ENCODE measurements around the gene BARX2. TPM values are rescaled to one million over a fixed set of nuclear protein-coding genes. Genes with fewer than 3 reads are reported as not detected.

The BARX2 gene
- total and polyA plus RNA-seq, 4 experiments from 2014 or later: not detected

- H3K27me3 Mint-ChIP-seq: peaks cover 4% of the 10 kb centered on the region in 2 donors
- no peaks in the 10 kb centered on the region for H3K36me3 ChIP-seq (ENCODE audit: insufficient read depth, low read length)
- DNase-seq: no peak
- no peak overlapping the region for H3K4me3 Mint-ChIP-seq
- CTCF ChIA-PET (ENCODE audit: partially characterized antibody): no interaction called here
- no peaks in the 10 kb centered on the region for H3K4me1 ChIP-seq (ENCODE audit: insufficient read depth, low read length)
- peaks cover 0 to under 1% (median 0%) of the 10 kb centered on the region in 8 donors for H3K9me3 Mint-ChIP-seq
- POLR2A ChIA-PET (ENCODE audit: partially characterized antibody): no interaction called here
- no peaks in the 10 kb centered on the region for H3K27me3 ChIP-seq (ENCODE audit: insufficient read depth, low read length)
- H3K27ac ChIP-seq (ENCODE audit: low read depth, low read length): no peak overlapping the region
- no peak overlapping the region for H3K4me3 ChIP-seq (ENCODE audit: low read length in 2 of 2)
- no peaks in the 10 kb centered on the region for H3K9me3 ChIP-seq (ENCODE audit: control insufficient read depth in 1 of 2, low read length in 2 of 2)
- intact Hi-C loops (cut with micrococcal nuclease): no loop called here
- H3K4me1 Mint-ChIP-seq: no peaks in the 10 kb centered on the region
- H3K36me3 Mint-ChIP-seq: no peaks in the 10 kb centered on the region
- H3K27ac Mint-ChIP-seq: no peak overlapping the region
Observed at GRCh38 chr11:129440028-129440713, 64.5 kb downstream of the BARX2 start.

GRCh38 chr11:129442171-129442570 is 66.5 kb downstream of the BARX2 start:
- no peak overlapping the region for H3K4me3 Mint-ChIP-seq
- no peaks in the 10 kb centered on the region for H3K4me1 Mint-ChIP-seq
- ChIA-PET POLR2A (ENCODE audit: partially characterized antibody) (no interaction called here), CTCF (ENCODE audit: partially characterized antibody) (no interaction called here)
- no peak overlapping the region for H3K4me3 ChIP-seq (ENCODE audit: low read length in 2 of 2)
- H3K4me1 ChIP-seq (ENCODE audit: insufficient read depth, low read length): no peaks in the 10 kb centered on the region
- H3K27me3 Mint-ChIP-seq: peaks cover 1 to 3% of the 10 kb centered on the region in 2 donors
- no peaks in the 10 kb centered on the region for H3K9me3 ChIP-seq (ENCODE audit: control insufficient read depth in 1 of 2, low read length in 2 of 2)
- no peak overlapping the region for H3K27ac ChIP-seq (ENCODE audit: low read depth, low read length)
- H3K36me3 ChIP-seq (ENCODE audit: insufficient read depth, low read length): no peaks in the 10 kb centered on the region
- no peaks in the 10 kb centered on the region for H3K36me3 Mint-ChIP-seq
- DNase-seq: no peak
- no peaks in the 10 kb centered on the region for H3K27me3 ChIP-seq (ENCODE audit: insufficient read depth, low read length)
- no peak overlapping the region for H3K27ac Mint-ChIP-seq
- intact Hi-C loops (cut with micrococcal nuclease): no loop called here
- H3K9me3 Mint-ChIP-seq: no peaks in the 10 kb centered on the region

- no peaks in the 10 kb centered on the region for H3K36me3 Mint-ChIP-seq
- Histone ChIP-seq H3K27me3 (ENCODE audit: insufficient read depth, low read length) (no peaks in the 10 kb centered on the region), H3K27ac (ENCODE audit: low read depth, low read length) (no peak overlapping the region), H3K36me3 (ENCODE audit: insufficient read depth, low read length) (no peaks in the 10 kb centered on the region), H3K4me1 (ENCODE audit: insufficient read depth, low read length) (no peaks in the 10 kb centered on the region), H3K9me3 (ENCODE audit: control insufficient read depth in 1 of 2, low read length in 2 of 2) (no peaks in the 10 kb centered on the region), H3K4me3 (ENCODE audit: low read length in 2 of 2) (no peak overlapping the region)
- H3K27me3 Mint-ChIP-seq: peaks cover 1 to 3% of the 10 kb centered on the region in 2 donors
- H3K27ac Mint-ChIP-seq: no peak overlapping the region
- intact Hi-C loops (cut with micrococcal nuclease): no loop called here
- ChIA-PET CTCF (ENCODE audit: partially characterized antibody) (no interaction called here), POLR2A (ENCODE audit: partially characterized antibody) (no interaction called here)
- peaks cover 0 to 7% (median 0%) of the 10 kb centered on the region in 8 donors for H3K9me3 Mint-ChIP-seq
- DNase-seq: no peak
- H3K4me1 Mint-ChIP-seq: no peaks in the 10 kb centered on the region
- H3K4me3 Mint-ChIP-seq: no peak overlapping the region
Observed at GRCh38 chr11:129443276-129443675, 67.6 kb downstream of the BARX2 start.

GRCh38 chr11:129444274-129444673 is 68.6 kb downstream of the BARX2 start:
- Histone ChIP-seq H3K27ac (ENCODE audit: low read depth, low read length) (no peak overlapping the region), H3K4me3 (ENCODE audit: low read length in 2 of 2) (no peak overlapping the region), H3K27me3 (ENCODE audit: insufficient read depth, low read length) (no peaks in the 10 kb centered on the region), H3K9me3 (ENCODE audit: control insufficient read depth in 1 of 2, low read length in 2 of 2) (no peaks in the 10 kb centered on the region), H3K36me3 (ENCODE audit: insufficient read depth, low read length) (no peaks in the 10 kb centered on the region), H3K4me1 (ENCODE audit: insufficient read depth, low read length) (no peaks in the 10 kb centered on the region)
- ChIA-PET CTCF (ENCODE audit: partially characterized antibody) (no interaction called here), POLR2A (ENCODE audit: partially characterized antibody) (no interaction called here)
- no peaks in the 10 kb centered on the region for H3K4me1 Mint-ChIP-seq
- no peak overlapping the region for H3K27ac Mint-ChIP-seq
- no peak overlapping the region for H3K4me3 Mint-ChIP-seq
- H3K9me3 Mint-ChIP-seq: peaks cover 0 to 7% (median 0%) of the 10 kb centered on the region in 8 donors
- intact Hi-C loops (cut with micrococcal nuclease): no loop called here
- peaks cover 1 to 3% of the 10 kb centered on the region in 2 donors for H3K27me3 Mint-ChIP-seq
- H3K36me3 Mint-ChIP-seq: no peaks in the 10 kb centered on the region
- no peak for DNase-seq

GRCh38 chr11:129445226-129445625 is 69.6 kb downstream of the BARX2 start:
- H3K9me3 Mint-ChIP-seq: peaks cover 0 to 7% (median 0%) of the 10 kb centered on the region in 8 donors
- Histone ChIP-seq H3K27ac (ENCODE audit: low read depth, low read length) (no peak overlapping the region), H3K9me3 (ENCODE audit: control insufficient read depth in 1 of 2, low read length in 2 of 2) (no peaks in the 10 kb centered on the region), H3K4me3 (ENCODE audit: low read length in 2 of 2) (no peak overlapping the region), H3K36me3 (ENCODE audit: insufficient read depth, low read length) (no peaks in the 10 kb centered on the region), H3K27me3 (ENCODE audit: insufficient read depth, low read length) (no peaks in the 10 kb centered on the region), H3K4me1 (ENCODE audit: insufficient read depth, low read length) (no peaks in the 10 kb centered on the region)
- ChIA-PET POLR2A (ENCODE audit: partially characterized antibody) (no interaction called here), CTCF (ENCODE audit: partially characterized antibody) (no interaction called here)
- H3K36me3 Mint-ChIP-seq: no peaks in the 10 kb centered on the region
- no peak overlapping the region for H3K4me3 Mint-ChIP-seq
- H3K27me3 Mint-ChIP-seq: no peaks in the 10 kb centered on the region
- H3K4me1 Mint-ChIP-seq: no peaks in the 10 kb centered on the region
- DNase-seq: no peak
- intact Hi-C loops (cut with micrococcal nuclease): no loop called here
- H3K27ac Mint-ChIP-seq: no peak overlapping the region

- Histone ChIP-seq H3K4me1 (ENCODE audit: insufficient read depth, low read length) (no peaks in the 10 kb centered on the region), H3K27ac (ENCODE audit: low read depth, low read length) (no peak overlapping the region), H3K9me3 (ENCODE audit: control insufficient read depth in 1 of 2, low read length in 2 of 2) (no peaks in the 10 kb centered on the region), H3K4me3 (ENCODE audit: low read length in 2 of 2) (no peak overlapping the region), H3K27me3 (ENCODE audit: insufficient read depth, low read length) (no peaks in the 10 kb centered on the region), H3K36me3 (ENCODE audit: insufficient read depth, low read length) (no peaks in the 10 kb centered on the region)
- ChIA-PET POLR2A (ENCODE audit: partially characterized antibody) (no interaction called here), CTCF (ENCODE audit: partially characterized antibody) (no interaction called here)
- peaks cover 0 to 7% (median 0%) of the 10 kb centered on the region in 8 donors for H3K9me3 Mint-ChIP-seq
- peaks cover 0 to 1% of the 10 kb centered on the region in 2 donors for H3K27me3 Mint-ChIP-seq
- intact Hi-C loops (cut with micrococcal nuclease): no loop called here
- no peak overlapping the region for H3K4me3 Mint-ChIP-seq
- no peak overlapping the region for H3K27ac Mint-ChIP-seq
- DNase-seq: no peak
- H3K36me3 Mint-ChIP-seq: no peaks in the 10 kb centered on the region
- H3K4me1 Mint-ChIP-seq: no peaks in the 10 kb centered on the region
Observed at GRCh38 chr11:129446572-129446971, 70.9 kb downstream of the BARX2 start.

- H3K36me3 Mint-ChIP-seq: no peaks in the 10 kb centered on the region
- H3K4me1 Mint-ChIP-seq: no peaks in the 10 kb centered on the region
- intact Hi-C loops (cut with micrococcal nuclease): no loop called here
- no peaks in the 10 kb centered on the region for H3K4me1 ChIP-seq (ENCODE audit: insufficient read depth, low read length)
- ChIA-PET POLR2A (ENCODE audit: partially characterized antibody) (no interaction called here), CTCF (ENCODE audit: partially characterized antibody) (no interaction called here)
- H3K4me3 ChIP-seq (ENCODE audit: low read length in 2 of 2): no peak overlapping the region
- peaks cover 0 to 7% (median 0%) of the 10 kb centered on the region in 8 donors for H3K9me3 Mint-ChIP-seq
- H3K4me3 Mint-ChIP-seq: no peak overlapping the region
- H3K27ac Mint-ChIP-seq: no peak overlapping the region
- H3K27me3 Mint-ChIP-seq: peaks cover 0 to 1% of the 10 kb centered on the region in 2 donors
- H3K27me3 ChIP-seq (ENCODE audit: insufficient read depth, low read length): no peaks in the 10 kb centered on the region
- H3K27ac ChIP-seq (ENCODE audit: low read depth, low read length): no peak overlapping the region
- DNase-seq: no peak
- H3K9me3 ChIP-seq (ENCODE audit: control insufficient read depth in 1 of 2, low read length in 2 of 2): no peaks in the 10 kb centered on the region
- H3K36me3 ChIP-seq (ENCODE audit: insufficient read depth, low read length): no peaks in the 10 kb centered on the region
Observed at GRCh38 chr11:129447654-129448239, 72.1 kb downstream of the BARX2 start.
